Peyer's patch (tissue), 4 donors: ENCODE data around the gene GBX1. TPM values are rescaled to one million over a fixed set of nuclear protein-coding genes. Genes with fewer than 3 reads are reported as not detected.

Experiments used
- DNase-seq, 3 donors: peaks; one replicate each; pipeline ENCODE4 v3.0.0-alpha.2; 2017 to 2019
- H3K27ac ChIP-seq, 4 donors: fragments of 200-600 bp; sonication (generic); one replicate each; pipeline ENCODE4 v1.5.1; 2016 to 2019
- H3K27me3 ChIP-seq, 2 donors: fragments of 200-600 bp; sonication (generic); one replicate each; pipeline ENCODE4 v1.5.1; 2019
- H3K36me3 ChIP-seq, 3 donors: fragments of 200-600 bp; sonication (generic); one replicate each; pipeline ENCODE4 v1.5.1; 2016 to 2019
- H3K4me1 ChIP-seq, 4 donors: fragments of 200-600 bp; sonication (generic); one replicate each; pipeline ENCODE4 v1.5.1; 2016 to 2019
- H3K4me3 ChIP-seq, 4 donors: fragments of 200-600 bp; sonication (generic); 1 replicate in 3 of 4; 2 replicates in 1 of 4; pipeline ENCODE4 v1.5.1; 2016 to 2019; ENCODE audit warnings: mild to moderate bottlenecking in 1 of 4
- H3K9me3 ChIP-seq, 4 donors: fragments of 200-600 bp; sonication (generic); one replicate each; pipeline ENCODE4 v1.5.1; 2016 to 2019; ENCODE audit warnings: mild to moderate bottlenecking in 1 of 4
- POLR2A ChIP-seq, 2 donors: fragments of 450-650 bp; IDR thresholded peaks; one replicate each; pipeline ENCODE4 v1.5.1; 2017; ENCODE audit warnings: antibody characterized with exemption in 2 of 2, mild to moderate bottlenecking in 2 of 2, moderate library complexity in 2 of 2
- total RNA-seq, 4 donors: library from RNA; depleted of rRNA; stranded (reverse); fragments of >200 nt; gene quantifications; one replicate each; pipeline ENCODE4 v1.1.0, GENCODE V29; 2016
- TF ChIP-seq, protein P1 (sequence below), 6 experiments: fragments of 450-650 bp in 4 of 6; fragments of 200-600 bp in 2 of 6; sonication (generic) in 1 of 6; IDR thresholded peaks; one replicate each; pipeline ENCODE4 v1.5.1; 2017 to 2019; ENCODE audit warnings: antibody characterized with exemption in 6 of 6, mild to moderate bottlenecking in 3 of 6, moderate library complexity in 1 of 6

Gene GBX1
- total RNA-seq, 4 donors from 2014 or later: not detected

DNA sequence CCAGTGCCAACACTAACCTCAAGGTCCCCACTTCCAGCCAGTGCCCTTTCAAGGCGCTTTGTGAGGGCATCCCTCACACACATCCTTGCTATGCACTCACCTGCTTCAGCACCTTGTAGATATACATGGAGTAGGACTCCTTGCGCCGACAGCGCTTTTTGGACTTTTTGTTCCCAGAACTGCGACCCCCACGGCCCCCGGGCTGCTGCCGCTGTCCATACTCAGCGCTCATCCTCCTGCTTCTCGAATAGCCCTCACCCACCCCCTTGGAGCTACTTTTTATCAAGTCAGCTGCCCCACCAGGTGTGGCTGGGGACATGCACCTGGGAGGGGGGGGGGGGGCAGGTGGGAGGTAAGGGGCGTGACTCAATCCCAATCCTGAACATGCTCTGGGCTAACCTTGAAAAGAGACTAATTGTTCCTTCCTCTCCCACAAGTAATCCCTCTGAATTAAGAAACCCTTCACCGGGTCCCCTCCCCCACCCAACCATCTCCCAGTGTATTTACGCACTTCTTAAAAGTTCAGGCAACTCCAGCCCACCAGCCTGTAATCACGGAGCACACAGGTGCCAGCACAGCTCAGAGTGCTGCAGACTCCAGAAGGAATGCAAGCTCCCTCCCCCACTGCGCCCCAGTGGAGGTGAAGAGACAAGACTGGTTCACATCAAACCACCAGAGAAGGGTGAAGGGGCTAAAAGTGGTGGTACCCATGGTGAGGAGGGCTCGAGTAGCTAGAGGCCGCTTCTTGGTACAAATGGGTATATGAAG, 42.8 kb upstream of the GBX1 start, which contains the start of gene H2BK1:
H2BK1 (minus strand) TSS at position 402 of the 768 bp plus-strand sequence; CDS start at position 232, 170 bp downstream.
- peaks cover 0 to 24% (median 0%) of the 10 kb centered on the region in 3 donors for H3K36me3 ChIP-seq
- no peaks in the 10 kb centered on the region for H3K27me3 ChIP-seq
- TF ChIP-seq POLR2A (IDR thresholded peaks at IDR 0.05): no peak
- TF ChIP-seq, protein P1, sequence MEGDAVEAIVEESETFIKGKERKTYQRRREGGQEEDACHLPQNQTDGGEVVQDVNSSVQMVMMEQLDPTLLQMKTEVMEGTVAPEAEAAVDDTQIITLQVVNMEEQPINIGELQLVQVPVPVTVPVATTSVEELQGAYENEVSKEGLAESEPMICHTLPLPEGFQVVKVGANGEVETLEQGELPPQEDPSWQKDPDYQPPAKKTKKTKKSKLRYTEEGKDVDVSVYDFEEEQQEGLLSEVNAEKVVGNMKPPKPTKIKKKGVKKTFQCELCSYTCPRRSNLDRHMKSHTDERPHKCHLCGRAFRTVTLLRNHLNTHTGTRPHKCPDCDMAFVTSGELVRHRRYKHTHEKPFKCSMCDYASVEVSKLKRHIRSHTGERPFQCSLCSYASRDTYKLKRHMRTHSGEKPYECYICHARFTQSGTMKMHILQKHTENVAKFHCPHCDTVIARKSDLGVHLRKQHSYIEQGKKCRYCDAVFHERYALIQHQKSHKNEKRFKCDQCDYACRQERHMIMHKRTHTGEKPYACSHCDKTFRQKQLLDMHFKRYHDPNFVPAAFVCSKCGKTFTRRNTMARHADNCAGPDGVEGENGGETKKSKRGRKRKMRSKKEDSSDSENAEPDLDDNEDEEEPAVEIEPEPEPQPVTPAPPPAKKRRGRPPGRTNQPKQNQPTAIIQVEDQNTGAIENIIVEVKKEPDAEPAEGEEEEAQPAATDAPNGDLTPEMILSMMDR (IDR thresholded peaks at IDR 0.05): no peak
- H3K4me1 ChIP-seq: no peaks in the 10 kb centered on the region
- no peak within 1 kb of the TSS for H3K27ac ChIP-seq
- DNase-seq: peak in 1 of 3 donors; percentile 41
- H3K9me3 ChIP-seq: no peaks in the 10 kb centered on the region
- no peak within 1 kb of the TSS for H3K4me3 ChIP-seq

DNA sequence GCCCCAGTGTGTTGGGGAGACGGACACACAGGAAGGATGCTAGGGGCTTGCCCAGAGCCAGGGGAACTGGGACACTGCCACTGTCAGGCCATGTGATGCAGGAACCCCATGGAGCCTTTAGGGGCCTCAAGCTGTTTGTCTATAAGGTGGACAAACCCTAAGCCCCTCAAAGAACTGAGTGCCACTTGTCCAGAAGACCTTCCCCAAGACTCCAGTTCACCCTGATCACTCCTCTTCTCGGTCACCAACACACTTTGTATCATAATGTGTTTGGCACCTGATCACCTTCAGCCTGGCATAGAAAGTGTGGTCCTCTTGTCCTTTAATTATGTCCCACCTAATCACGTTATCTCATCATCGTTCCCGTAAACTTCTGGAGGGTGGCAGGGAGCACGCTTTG, 42.1 kb upstream of the GBX1 start:
- H3K4me3 ChIP-seq: no peak overlapping the region
- H3K9me3 ChIP-seq: no peaks in the 10 kb centered on the region
- H3K4me1 ChIP-seq: no peaks in the 10 kb centered on the region
- TF ChIP-seq, protein P1 (IDR thresholded peaks at IDR 0.05): no peak
- TF ChIP-seq POLR2A (IDR thresholded peaks at IDR 0.05): no peak
- no peaks in the 10 kb centered on the region for H3K27me3 ChIP-seq
- no peak overlapping the region for H3K27ac ChIP-seq
- H3K36me3 ChIP-seq: peaks cover 0 to 17% (median 0%) of the 10 kb centered on the region in 3 donors
- DNase-seq: no peak

GRCh38 chr7:151208253-151208862, 40.9 kb upstream of the GBX1 start:
- peaks cover 0 to 6% (median 0%) of the 10 kb centered on the region in 3 donors for H3K36me3 ChIP-seq
- TF ChIP-seq, protein P1 (IDR thresholded peaks at IDR 0.05): no peak
- no peak for TF ChIP-seq POLR2A (IDR thresholded peaks at IDR 0.05)
- no peaks in the 10 kb centered on the region for H3K4me1 ChIP-seq
- no peak overlapping the region for H3K4me3 ChIP-seq
- H3K27me3 ChIP-seq: no peaks in the 10 kb centered on the region
- no peak overlapping the region for H3K27ac ChIP-seq
- no peaks in the 10 kb centered on the region for H3K9me3 ChIP-seq
- DNase-seq: no peak

DNA sequence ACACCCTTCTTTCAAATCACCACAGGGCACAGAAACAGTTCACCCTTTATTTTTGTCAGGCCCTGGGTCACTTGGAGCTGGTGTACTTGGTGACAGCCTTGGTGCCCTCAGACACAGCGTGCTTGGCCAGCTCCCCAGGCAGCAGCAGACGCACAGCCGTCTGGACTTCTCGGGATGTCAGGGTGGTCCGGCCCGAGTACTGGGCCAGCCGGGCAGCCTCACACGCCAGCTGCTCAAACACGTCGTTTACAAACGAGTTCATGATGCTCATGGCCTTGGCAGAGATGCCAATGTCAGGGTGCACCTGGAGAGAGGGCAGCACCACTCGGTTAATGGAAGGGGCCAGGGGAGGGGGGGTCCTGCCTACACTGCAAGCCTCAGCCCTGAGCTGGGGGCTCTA, 40.3 kb upstream of the GBX1 start:
- Histone ChIP-seq H3K36me3 (peaks cover 0 to under 1% (median 0%) of the 10 kb centered on the region in 3 donors), H3K9me3 (no peaks in the 10 kb centered on the region), H3K27me3 (no peaks in the 10 kb centered on the region), H3K4me1 (no peaks in the 10 kb centered on the region), H3K4me3 (no peak overlapping the region), H3K27ac (peak overlapping the region in 1 of 4 donors; percentile 65)
- TF ChIP-seq, protein P1 (IDR thresholded peaks at IDR 0.05): no peak
- no peak for TF ChIP-seq POLR2A (IDR thresholded peaks at IDR 0.05)
- no peak for DNase-seq

GRCh38 chr7:151207315-151207714, 39.8 kb upstream of the GBX1 start:
- Histone ChIP-seq H3K4me1 (no peaks in the 10 kb centered on the region), H3K27me3 (no peaks in the 10 kb centered on the region), H3K4me3 (no peak overlapping the region), H3K36me3 (no peaks in the 10 kb centered on the region), H3K27ac (peak overlapping the region in 1 of 4 donors; percentile 65), H3K9me3 (no peaks in the 10 kb centered on the region)
- no peak for DNase-seq
- TF ChIP-seq, protein P1 (IDR thresholded peaks at IDR 0.05): no peak
- TF ChIP-seq POLR2A (IDR thresholded peaks at IDR 0.05): no peak
